H1 (cell line): ENCODE results near the gene GPR171. TPM values are rescaled to one million over a fixed set of nuclear protein-coding genes. Genes with fewer than 3 reads are reported as not detected.

Experiments
- CTCF ChIA-PET: fragments of 300-600 bp; sonication (Branson Sonifier 250); formaldehyde crosslinking; loops from one replicate; lab custom pipeline; 2021; ENCODE audit not compliant: partially characterized antibody; lab: Charles Lee
- POLR2A ChIA-PET: fragments of 300-600 bp; sonication (Branson Sonifier 250); formaldehyde crosslinking; loops from one replicate; lab custom pipeline; 2021; ENCODE audit warnings: inconsistent platforms; ENCODE audit not compliant: partially characterized antibody; lab: Charles Lee
- DNase-seq, 2 experiments: peaks; one replicate each; pipeline versions ENCODE4 v3.0.0 to v3.0.0-alpha.2; 2010 to 2022; ENCODE audit warnings: low spot score in 2 of 2, low read depth in 1 of 2, mixed read lengths in 1 of 2
- FAIRE-seq: peaks from 2 replicates; lab custom pipeline; 2011; peaks lifted over from hg19 to GRCh38; lab: Jason Lieb, UNC
- H2AFZ ChIP-seq: 2 replicates; pipeline ENCODE4 v1.8.1; 2012; ENCODE audit warnings: low read length, inconsistent platforms
- H2AK5ac ChIP-seq: 2 replicates; pipeline ENCODE4 v1.6.1; 2013; ENCODE audit warnings: low read depth, low read length
- H2BK120ac ChIP-seq: replicated peaks from 2 replicates; pipeline ENCODE3; 2013; ENCODE audit warnings: low read depth, low read length, inconsistent platforms
- H2BK12ac ChIP-seq: 2 replicates; pipeline ENCODE4 v1.6.1; 2013; ENCODE audit warnings: low read depth, low read length
- H2BK15ac ChIP-seq: 2 replicates; pipeline ENCODE4 v1.6.1; 2013; ENCODE audit warnings: low read length
- H2BK20ac ChIP-seq: 2 replicates; pipeline ENCODE4 v1.6.1; 2013; ENCODE audit warnings: low read length
- H2BK5ac ChIP-seq: 2 replicates; pipeline ENCODE4 v1.6.1; 2013; ENCODE audit warnings: low read depth, low read length
- H3K14ac ChIP-seq: 2 replicates; pipeline ENCODE4 v1.6.1; 2013; ENCODE audit warnings: inconsistent platforms; ENCODE audit not compliant: insufficient read length
- H3K18ac ChIP-seq: 2 replicates; pipeline ENCODE4 v1.6.1; 2013; ENCODE audit warnings: low read length; ENCODE audit errors: extremely low read depth
- H3K23ac ChIP-seq: 2 replicates; pipeline ENCODE4 v1.6.1; 2013; ENCODE audit warnings: inconsistent platforms; ENCODE audit not compliant: insufficient read length
- H3K23me2 ChIP-seq: 2 replicates; pipeline ENCODE4 v1.6.1; 2013; ENCODE audit warnings: low read depth, low read length
- H3K27ac ChIP-seq: 2 replicates; pipeline ENCODE4 v1.6.1; 2011; ENCODE audit warnings: low read depth, low read length, inconsistent platforms
- H3K27me3 ChIP-seq, 4 experiments: replicated peaks in 1 of 4; 1 replicate in 1 of 4; 2 replicates in 3 of 4; pipeline versions ENCODE4 v1.6.1 to v1.8.1; 2011 to 2013; ENCODE audit warnings: low read length in 3 of 4, mild to moderate bottlenecking in 3 of 4, inconsistent platforms in 2 of 4, mixed read lengths in 2 of 4, moderate library complexity in 1 of 4; ENCODE audit not compliant: control insufficient read depth in 3 of 4, insufficient read depth in 3 of 4; ENCODE audit errors: extremely low read depth in 1 of 4
- H3K36me3 ChIP-seq, 4 experiments: 2 replicates each; pipeline versions ENCODE4 v1.6.1 to v1.8.1; 2011 to 2013; ENCODE audit warnings: mild to moderate bottlenecking in 4 of 4, low read length in 3 of 4, moderate library complexity in 2 of 4, control low read depth in 1 of 4, inconsistent platforms in 1 of 4; ENCODE audit not compliant: insufficient read depth in 4 of 4, control insufficient read depth in 2 of 4
- H3K4ac ChIP-seq: replicated peaks from 2 replicates; pipeline ENCODE3; 2013; ENCODE audit warnings: low read length, low read depth, mixed read lengths, inconsistent platforms; ENCODE audit not compliant: insufficient read length
- H3K4me1 ChIP-seq, 4 experiments: replicated peaks in 1 of 4; 1 replicate in 1 of 4; 2 replicates in 3 of 4; pipeline versions ENCODE4 v1.6.1 to v1.8.1; 2011 to 2013; ENCODE audit warnings: low read length in 3 of 4, inconsistent platforms in 2 of 4, mixed read lengths in 1 of 4; ENCODE audit not compliant: insufficient read depth in 4 of 4, control insufficient read depth in 3 of 4
- H3K4me2 ChIP-seq, 2 experiments: 2 replicates each; pipeline versions ENCODE4 v1.6.1 to v1.8.1; 2011 to 2013; ENCODE audit warnings: low read depth in 2 of 2, low read length in 2 of 2, control low read depth in 1 of 2, inconsistent platforms in 1 of 2, mild to moderate bottlenecking in 1 of 2; ENCODE audit not compliant: insufficient read depth in 1 of 2
- H3K4me3 ChIP-seq, 4 experiments: fragments of 200-600, 300-600 bp in 1 of 4; sonication (generic), shearing (Covaris generic), sonication (Bioruptor Twin) in 1 of 4; 2 replicates each; pipeline versions ENCODE4 v1.5.1 to v1.8.1; 2011 to 2016; ENCODE audit warnings: low read length in 4 of 4, low read depth in 3 of 4, control low read depth in 2 of 4, inconsistent platforms in 2 of 4, mild to moderate bottlenecking in 2 of 4, mixed read lengths in 1 of 4, moderate library complexity in 1 of 4; ENCODE audit not compliant: insufficient read depth in 2 of 4; ENCODE audit errors: extremely low read depth in 1 of 4
- H3K56ac ChIP-seq: replicated peaks from 2 replicates; pipeline ENCODE3; 2013; ENCODE audit warnings: low read depth, mild to moderate bottlenecking, mixed read lengths, low read length, inconsistent platforms; ENCODE audit not compliant: insufficient read length
- H3K79me1 ChIP-seq: 2 replicates; pipeline ENCODE4 v1.6.1; 2013; ENCODE audit warnings: low read depth, low read length, control low read depth
- H3K79me2 ChIP-seq, 2 experiments: 2 replicates each; pipeline versions ENCODE4 v1.6.1 to v1.8.1; 2012 to 2013; ENCODE audit warnings: low read length in 2 of 2, mild to moderate bottlenecking in 2 of 2, inconsistent platforms in 1 of 2; ENCODE audit not compliant: insufficient read depth in 2 of 2, control insufficient read depth in 1 of 2
- H3K9ac ChIP-seq, 4 experiments: replicated peaks in 1 of 4; 1 replicate in 1 of 4; 2 replicates in 3 of 4; pipeline versions ENCODE4 v1.6.1 to v1.8.1; 2011 to 2013; ENCODE audit warnings: low read depth in 3 of 4, low read length in 3 of 4, control low read depth in 2 of 4, mild to moderate bottlenecking in 2 of 4, moderate library complexity in 2 of 4, inconsistent platforms in 1 of 4; ENCODE audit errors: extremely low read depth in 1 of 4
- H3K9me3 ChIP-seq, 2 experiments: 2 replicates each; pipeline versions ENCODE4 v1.6.1 to v1.8.1; 2012 to 2013; ENCODE audit warnings: mild to moderate bottlenecking in 2 of 2, moderate library complexity in 2 of 2, control low read depth in 1 of 2, inconsistent platforms in 1 of 2, low read depth in 1 of 2, low read length in 1 of 2, mixed read lengths in 1 of 2; ENCODE audit not compliant: insufficient read depth in 2 of 2
- H4K20me1 ChIP-seq, 2 experiments: replicated peaks in 1 of 2; 2 replicates each; pipeline versions ENCODE3 to v1.8.1; 2011 to 2013; ENCODE audit warnings: inconsistent platforms in 2 of 2, low read length in 2 of 2, mild to moderate bottlenecking in 1 of 2; ENCODE audit not compliant: insufficient read depth in 2 of 2, control insufficient read depth in 1 of 2
- H4K5ac ChIP-seq: 2 replicates; pipeline ENCODE4 v1.6.1; 2013; ENCODE audit warnings: low read length, low read depth, mixed read lengths, inconsistent platforms; ENCODE audit not compliant: insufficient read length
- H4K8ac ChIP-seq: 2 replicates; pipeline ENCODE4 v1.8.0; 2013; ENCODE audit warnings: mild to moderate bottlenecking, moderate library complexity, low read length, inconsistent platforms; ENCODE audit not compliant: insufficient read depth; ENCODE audit errors: extremely low read depth
- H4K91ac ChIP-seq: replicated peaks from 2 replicates; pipeline ENCODE3; 2013; ENCODE audit warnings: low read length, mixed read lengths, inconsistent platforms; ENCODE audit not compliant: insufficient read length
- CREB1 ChIP-seq: IDR thresholded peaks from 2 replicates; pipeline ENCODE4 v1.6.1; 2012; ENCODE audit warnings: inconsistent platforms
- GTF2F1 ChIP-seq: IDR thresholded peaks from 2 replicates; pipeline ENCODE4 v1.6.1; 2012; ENCODE audit warnings: low read depth, low read length, improper control_type of control experiment, borderline replicate concordance
- HDAC2 ChIP-seq, 2 experiments: fragments of 300-600 bp in 1 of 2; sonication (generic) in 1 of 2; IDR thresholded peaks; 2 replicates each; pipeline ENCODE4 v1.6.1; 2011 to 2012; ENCODE audit warnings: low read depth in 2 of 2, low read length in 2 of 2, mild to moderate bottlenecking in 2 of 2, moderate library complexity in 2 of 2, borderline replicate concordance in 1 of 2, inconsistent platforms in 1 of 2
- KDM1A ChIP-seq: fragments of 200-600, 300-600 bp; sonication (generic); IDR thresholded peaks from 2 replicates; pipeline ENCODE4 v1.7.1; 2016; ENCODE audit warnings: mild to moderate bottlenecking, low read length, borderline replicate concordance
- KDM4A ChIP-seq: IDR thresholded peaks from one replicate; pipeline ENCODE4 v1.7.1; 2012; ENCODE audit warnings: low read depth, mild to moderate bottlenecking, moderate library complexity, low read length, inconsistent platforms; ENCODE audit not compliant: severe bottlenecking
- NRF1 ChIP-seq: IDR thresholded peaks from 2 replicates; pipeline ENCODE4 v1.6.1; 2011; ENCODE audit warnings: mild to moderate bottlenecking, low read depth, low read length, improper control_type of control experiment
- PHF8 ChIP-seq: fragments of 200-600 bp; sonication (generic); conservative IDR thresholded peaks from 2 replicates; pipeline ENCODE4 v1.7.1; 2012; ENCODE audit warnings: low read depth, mild to moderate bottlenecking, inconsistent platforms, low read length, moderate library complexity
- RBBP5 ChIP-seq: IDR thresholded peaks from 2 replicates; pipeline ENCODE4 v1.7.1; 2012; ENCODE audit warnings: low read depth, mild to moderate bottlenecking, inconsistent platforms, low read length, moderate library complexity, borderline replicate concordance
- SIX5 ChIP-seq: IDR thresholded peaks from 2 replicates; pipeline ENCODE4 v1.6.1; 2011; ENCODE audit warnings: mild to moderate bottlenecking, low read depth, low read length
- SP4 ChIP-seq: IDR thresholded peaks from 2 replicates; pipeline ENCODE4 v1.6.1; 2012; ENCODE audit warnings: low read length, inconsistent platforms
- TAF7 ChIP-seq: optimal IDR thresholded peaks from 2 replicates; pipeline ENCODE3; 2011; ENCODE audit warnings: low read depth, mild to moderate bottlenecking, inconsistent platforms, low read length, moderate library complexity, borderline replicate concordance
- TEAD4 ChIP-seq: IDR thresholded peaks from 2 replicates; pipeline ENCODE4 v1.6.1; 2012; ENCODE audit warnings: low read depth, low read length, inconsistent platforms, mixed read lengths
- ZNF274 ChIP-seq: IDR thresholded peaks from 2 replicates; pipeline ENCODE4 v1.7.0; 2012; ENCODE audit warnings: low read length, borderline replicate concordance; ENCODE audit errors: extremely low read depth
- WGBS, 2 experiments: shearing (Covaris generic) in 1 of 2; methylation state at CpG; one replicate each; pipeline versions ENCODE4 v1.1.6 to v1.1.7; 2013 to 2015; ENCODE audit warnings: low lambda C conversion rate in 2 of 2, mixed read lengths in 2 of 2, inconsistent platforms in 1 of 2, low coverage in 1 of 2, missing lambda C conversion rate in 1 of 2; ENCODE audit not compliant: insufficient replicate concordance in 2 of 2, insufficient coverage in 1 of 2, insufficient read length in 1 of 2; ENCODE audit errors: extremely low coverage in 1 of 2, missing lambda C conversion rate in 1 of 2; 5-methylcytosine and 5-hydroxymethylcytosine counted together
- polyA plus RNA-seq, 7 experiments: library from polyadenylated mRNA; depleted of rRNA in 3 of 7; stranded (reverse) in 5 of 7; unstranded in 2 of 7; fragments of >200 nt in 5 of 7; fragments of 200-250 nt in 2 of 7; gene quantifications; 1 replicate in 5 of 7; 2 replicates in 1 of 7; 4 replicates in 1 of 7; pipeline versions ENCODE4 v1.2.1 to v1.2.3, GENCODE V29; 2011 to 2013; ENCODE audit warnings: missing spikeins in 2 of 7, mixed read lengths in 2 of 7
- total RNA-seq: library from RNA; stranded (reverse); fragmentation: NEBNext Ultra II Directional; extraction: Animal tissue kit (Norgen Biotek cat#: 25700); gene quantifications from 2 replicates; pipeline ENCODE4 v1.2.1, GENCODE V29; 2021

GPR171 gene
- total and polyA plus RNA-seq, 2 of the 8 experiments (the other 6 are each of a cell fraction or from before 2014, with no cell fraction given): not detected

DNA sequence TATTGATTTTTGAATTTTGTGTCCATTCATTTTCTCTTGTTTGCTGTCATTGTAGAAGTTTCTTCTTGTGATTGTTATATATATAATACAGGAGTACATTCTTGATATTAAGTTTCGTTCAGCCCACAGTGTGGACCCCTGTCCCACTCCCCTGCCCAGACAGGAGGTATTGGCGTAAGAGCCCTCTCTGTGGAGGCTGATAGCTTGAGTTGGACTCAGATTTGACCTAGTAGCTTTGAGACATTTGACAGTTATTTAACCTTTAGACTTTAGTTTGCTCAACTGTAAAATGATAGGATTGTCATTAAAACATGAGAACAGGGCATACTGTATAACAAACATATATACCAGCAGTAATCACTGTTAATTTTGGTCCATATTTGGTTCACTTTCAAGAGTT lies 27.1 kb downstream of the GPR171 start:
- H3K9ac ChIP-seq: no peak overlapping the region

More for the DNA sequence above, 27.1 kb downstream of the GPR171 start:
- Histone ChIP-seq H3K4ac (no peak overlapping the region), H4K20me1 (peaks cover 0 to 2% of the 10 kb centered on the region in 2 experiments), H3K23me2 (no peaks in the 10 kb centered on the region), H3K4me3 (no peak overlapping the region), H2BK15ac (no peak overlapping the region), H3K23ac (no peak overlapping the region), H3K14ac (no peak overlapping the region), H3K9me3 (no peaks in the 10 kb centered on the region), H4K91ac (no peak overlapping the region), H4K8ac (no peak overlapping the region), H4K5ac (no peak overlapping the region), H3K79me1 (no peaks in the 10 kb centered on the region), H3K4me2 (no peak overlapping the region), H3K27ac (no peak overlapping the region), H3K56ac (no peak overlapping the region), H3K36me3 (no peaks in the 10 kb centered on the region; a peak in 1 of 8 replicates), H2BK20ac (no peak overlapping the region), H2AFZ (no peak overlapping the region), H3K4me1 (peaks cover 0 to 6% (median 0%) of the 10 kb centered on the region in 4 experiments; a peak in 2 of 7 replicates), H2BK120ac (no peak overlapping the region), H3K27me3 (no peaks in the 10 kb centered on the region), H2AK5ac (no peak overlapping the region), H3K79me2 (no peaks in the 10 kb centered on the region), H3K18ac (no peak overlapping the region), H2BK5ac (no peak overlapping the region), H2BK12ac (no peak overlapping the region)
- POLR2A ChIA-PET: no interaction called here
- FAIRE-seq (no peak), DNase-seq (no peak)
- TF ChIP-seq HDAC2 (IDR thresholded peaks at IDR 0.05; ENCODE audit: borderline replicate concordance in 1 of 2, low read depth in 2 of 2, low read length in 2 of 2): no peak
- no peak for TF ChIP-seq TEAD4
- no peak for TF ChIP-seq KDM4A
- no peak for TF ChIP-seq RBBP5
- TF ChIP-seq SIX5: no peak
- no peak for TF ChIP-seq CREB1
- no peak for TF ChIP-seq NRF1
- TF ChIP-seq KDM1A: no peak
- no peak for TF ChIP-seq SP4
- TF ChIP-seq PHF8: no peak
- TF ChIP-seq TAF7: no peak
- no peak for TF ChIP-seq ZNF274
- no peak for TF ChIP-seq GTF2F1
- 82% methylated on average over 2 of the region's 2 CpGs; no CpG with 5 or more reads in 1 of the 2 experiments for WGBS, 2 experiments
- CTCF ChIA-PET: no interaction called here
